Stimulated activated CD8-positive, alpha-beta memory T cell treated with anti-CD3 and anti-CD28 coated beads, Interleukin-7, amount 100 ng/mL, for 24 hours (primary cell): ENCODE measurements around the gene MYLK4.

Experiments used
- DNase-seq: peaks from one replicate; pipeline ENCODE4 v3.0.0-alpha.2; 2020; ENCODE audit warnings: low read depth

MYLK4 gene

DNA sequence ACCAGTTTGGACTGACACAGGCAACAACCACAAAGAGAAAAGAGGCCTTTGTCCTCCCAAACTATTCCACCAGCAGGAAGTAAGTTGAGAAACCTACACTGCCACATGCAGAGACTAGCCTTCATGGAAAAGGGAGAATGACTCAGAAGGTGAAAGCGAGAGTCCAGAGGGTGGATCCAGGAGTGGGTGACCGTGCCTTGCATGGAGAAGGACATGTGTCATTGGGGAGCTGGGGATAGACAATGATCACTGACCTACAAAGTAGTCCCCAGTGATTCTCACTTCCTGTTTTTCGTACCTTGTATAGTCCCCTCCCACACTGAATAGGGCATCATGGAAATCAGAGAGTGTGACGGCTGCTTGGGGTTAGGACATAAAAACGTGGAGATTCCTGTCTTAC, 91.9 kb downstream of the MYLK4 start:
- no peak for DNase-seq

GRCh38 chr6:2656460-2657079, 94.2 kb downstream of the MYLK4 start:
- DNase-seq: no peak

DNA sequence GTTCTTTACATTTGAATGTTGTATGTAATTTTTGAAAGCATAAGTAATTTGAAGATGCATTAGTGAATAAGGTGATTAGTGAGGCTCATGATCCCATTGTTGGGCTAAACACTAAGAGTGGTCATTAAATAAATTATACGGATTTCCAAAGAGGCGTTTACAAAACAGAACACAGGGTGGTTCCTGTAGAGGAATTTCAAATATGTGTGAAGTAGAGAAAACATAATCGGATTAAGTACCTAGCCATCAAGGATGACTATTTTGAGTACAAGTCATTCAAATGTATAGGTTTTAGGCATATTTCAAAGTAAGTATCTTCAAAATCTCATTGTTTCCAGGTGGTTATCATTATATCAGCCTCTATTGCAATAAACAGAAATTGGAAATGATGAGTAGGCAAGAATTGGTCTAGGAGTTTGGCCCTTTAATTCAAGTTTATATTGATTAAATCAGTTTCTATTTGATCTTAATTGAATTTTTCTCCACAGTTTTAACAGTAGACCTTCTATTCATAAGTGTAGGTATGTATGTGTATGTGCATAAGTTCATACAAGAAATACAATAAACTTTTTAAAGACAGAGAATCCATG, 94.8 kb downstream of the MYLK4 start:
- DNase-seq: no peak

GRCh38 chr6:2653369-2654032, 97.2 kb downstream of the MYLK4 start:
- no peak for DNase-seq

- no peak for DNase-seq
Observed at GRCh38 chr6:2652611-2653010, 98.1 kb downstream of the MYLK4 start.

DNA sequence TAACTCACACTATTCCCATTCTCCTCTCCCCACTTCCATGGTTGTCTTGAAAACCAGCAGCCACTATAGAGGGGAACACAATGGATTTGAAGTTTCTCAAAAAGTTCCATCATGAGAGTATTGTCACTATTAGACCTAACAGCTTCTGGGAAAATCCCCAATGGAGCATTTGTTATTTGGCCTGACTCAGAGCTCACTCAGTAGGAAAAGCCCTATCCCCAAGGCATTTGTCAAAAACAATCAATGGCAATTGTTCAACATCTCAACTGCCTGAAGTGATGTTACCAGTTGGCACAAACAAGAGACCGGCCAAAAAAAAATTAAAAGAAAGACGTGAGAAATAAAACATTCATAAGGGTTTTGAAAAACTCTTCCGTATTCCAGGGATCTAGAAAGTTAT, 98.8 kb downstream of the MYLK4 start:
- DNase-seq: no peak

GRCh38 chr6:2651536-2651935, 99.2 kb downstream of the MYLK4 start:
- DNase-seq: no peak

DNA sequence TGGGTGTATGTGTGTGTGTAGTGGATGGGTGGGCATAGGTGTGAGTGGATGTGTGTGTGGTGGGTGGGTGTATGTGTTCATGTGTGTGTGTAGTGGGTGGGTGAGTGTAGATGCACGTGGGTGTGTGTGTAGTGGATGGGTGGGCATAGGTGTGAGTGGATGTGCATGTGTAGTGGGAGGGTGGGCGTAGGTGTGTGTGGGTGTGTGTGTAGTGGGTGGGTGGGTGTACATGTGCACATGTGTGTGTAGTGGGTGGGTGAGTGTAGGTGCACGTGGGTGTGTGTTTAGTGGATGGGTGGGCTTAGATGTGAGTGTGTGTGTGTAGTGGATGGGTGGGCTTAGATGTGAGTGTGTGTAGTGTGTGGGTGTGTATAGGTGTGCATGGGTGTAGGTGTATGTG, 104.4 kb downstream of the MYLK4 start:
- DNase-seq: no peak

DNA sequence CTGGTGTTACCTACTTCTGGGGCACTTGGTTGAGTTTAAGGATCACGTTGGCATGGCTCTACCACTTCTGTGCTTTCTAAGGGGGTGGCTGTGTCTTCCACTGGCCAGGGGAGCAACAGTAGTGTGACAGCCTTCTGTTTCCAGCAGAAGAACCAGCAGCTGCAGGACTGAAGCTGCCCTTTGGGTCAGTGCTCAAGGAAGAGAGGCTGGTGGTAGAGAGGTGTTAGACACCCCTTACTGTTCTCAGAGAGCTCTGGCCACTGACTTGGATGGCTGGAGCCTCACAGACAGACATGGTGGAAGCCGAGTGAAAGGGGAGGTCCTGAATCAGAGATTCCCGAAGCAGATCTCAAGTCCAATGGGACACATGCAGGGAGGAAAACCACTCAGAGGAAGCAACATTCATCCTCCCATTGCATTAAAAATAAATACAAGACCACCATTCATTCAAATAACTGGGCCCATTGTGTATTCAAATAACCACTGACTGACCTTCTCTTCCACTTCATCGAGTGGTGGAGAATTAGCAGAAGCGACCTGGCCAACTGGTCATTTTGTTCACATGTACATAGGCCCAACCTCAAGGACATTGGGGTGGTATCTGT, 106.7 kb downstream of the MYLK4 start:
- no peak for DNase-seq

DNA sequence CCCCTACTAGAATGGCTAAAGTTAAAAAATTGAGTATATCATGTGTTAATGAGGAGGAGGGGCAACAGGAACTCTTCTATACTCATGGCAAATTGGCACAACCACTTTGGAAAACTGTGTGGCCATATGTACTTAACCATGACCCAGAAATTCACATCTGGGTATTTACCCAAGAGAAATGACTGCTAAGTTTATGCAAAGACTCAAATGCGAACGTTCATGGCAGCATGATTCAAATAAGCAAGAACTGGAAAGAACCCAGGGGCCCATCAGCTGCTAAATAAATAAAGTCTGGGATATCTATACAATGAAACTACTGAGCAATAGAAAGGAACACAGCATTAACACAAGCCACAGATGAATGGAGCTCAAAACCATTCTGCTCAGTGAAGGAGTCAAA, 107.6 kb downstream of the MYLK4 start:
- no peak for DNase-seq

GRCh38 chr6:2641044-2641725, 109.5 kb downstream of the MYLK4 start:
- DNase-seq: no peak

- DNase-seq: no peak
Observed at GRCh38 chr6:2640551-2640950, 110.2 kb downstream of the MYLK4 start.

DNA sequence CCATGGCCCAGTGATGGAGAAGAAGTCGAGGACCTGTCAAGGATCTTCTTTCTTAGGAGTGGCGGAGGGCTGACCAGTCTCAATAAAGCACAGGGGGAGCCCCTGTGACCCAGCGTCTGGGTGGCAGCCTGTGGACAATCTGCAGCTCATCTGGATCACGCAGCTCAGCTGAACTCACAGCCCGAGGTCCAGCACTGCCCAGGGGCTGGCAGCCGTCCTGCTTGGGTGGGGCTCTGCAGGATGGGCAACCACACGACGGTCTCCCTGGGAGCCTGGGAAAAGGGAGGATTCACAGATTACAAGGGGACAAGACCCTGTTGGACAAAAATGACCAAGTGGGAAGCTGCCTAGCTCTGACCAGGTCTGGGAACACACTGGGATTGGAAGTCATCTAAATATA, 110.8 kb downstream of the MYLK4 start:
- no peak for DNase-seq

DNA sequence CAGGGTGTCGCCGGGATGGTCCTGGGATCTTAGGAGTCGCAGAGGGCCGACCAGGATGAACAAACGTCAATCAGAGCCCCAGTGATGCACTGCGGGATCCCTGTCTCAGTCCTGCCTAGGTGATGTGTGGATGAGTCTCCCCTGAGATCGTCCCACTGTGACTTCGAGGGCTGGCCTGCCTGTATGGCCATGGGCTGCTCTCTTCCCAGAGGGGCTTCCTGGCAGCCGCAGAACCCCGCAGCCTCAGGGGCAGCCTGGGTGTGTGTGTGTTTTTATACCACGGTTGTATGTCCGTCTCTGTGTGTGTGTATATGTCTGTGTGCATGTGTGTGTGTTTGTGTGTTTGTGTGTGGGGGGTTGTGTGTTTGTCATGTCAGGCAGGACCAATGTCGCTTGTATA, 111.6 kb downstream of the MYLK4 start:
- DNase-seq: no peak

DNA sequence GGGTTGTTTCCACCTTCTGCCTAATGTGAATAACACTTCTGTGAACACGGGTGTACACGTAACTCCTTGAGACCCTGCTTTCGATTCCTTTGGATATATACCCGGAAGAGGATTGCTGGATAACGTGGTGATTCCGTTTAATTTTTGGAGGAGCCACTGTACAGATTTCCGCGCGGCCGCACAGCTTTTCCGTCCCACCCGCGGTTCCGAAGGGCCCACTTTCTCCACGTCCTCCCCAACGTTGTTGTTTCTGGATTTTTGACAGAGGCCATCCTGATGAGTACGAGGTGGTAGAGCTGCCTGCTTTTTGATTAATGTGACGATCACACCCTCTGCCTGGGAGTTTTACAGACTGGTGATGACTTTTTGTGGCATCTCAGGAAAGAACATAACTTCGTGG, 114.0 kb downstream of the MYLK4 start:
- DNase-seq: no peak

GRCh38 chr6:2635911-2636310, 114.8 kb downstream of the MYLK4 start:
- no peak for DNase-seq

- DNase-seq: peak; percentile 67
Observed at GRCh38 chr6:2634139-2634964, 116.4 kb downstream of the MYLK4 start.

DNA sequence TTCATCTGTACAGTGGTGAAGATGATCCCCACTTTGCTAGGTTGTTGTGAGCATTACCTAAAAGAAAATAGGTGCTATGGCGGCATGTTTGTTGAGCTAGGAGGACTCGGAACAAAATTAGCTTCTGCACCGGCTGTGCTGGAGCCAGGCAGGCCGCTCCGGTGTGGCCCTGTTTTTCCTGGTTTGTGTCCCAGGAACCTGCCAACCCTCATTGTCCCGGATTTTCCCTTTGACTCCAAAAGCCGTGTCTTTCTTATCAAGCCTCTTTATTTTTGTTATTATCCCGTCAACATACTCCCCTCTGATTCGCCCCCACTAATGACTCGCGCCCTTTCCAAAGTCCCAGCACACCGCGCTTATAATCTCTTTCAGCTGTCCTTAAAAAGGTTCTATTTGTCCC, 117.0 kb downstream of the MYLK4 start:
- DNase-seq: no peak

DNA sequence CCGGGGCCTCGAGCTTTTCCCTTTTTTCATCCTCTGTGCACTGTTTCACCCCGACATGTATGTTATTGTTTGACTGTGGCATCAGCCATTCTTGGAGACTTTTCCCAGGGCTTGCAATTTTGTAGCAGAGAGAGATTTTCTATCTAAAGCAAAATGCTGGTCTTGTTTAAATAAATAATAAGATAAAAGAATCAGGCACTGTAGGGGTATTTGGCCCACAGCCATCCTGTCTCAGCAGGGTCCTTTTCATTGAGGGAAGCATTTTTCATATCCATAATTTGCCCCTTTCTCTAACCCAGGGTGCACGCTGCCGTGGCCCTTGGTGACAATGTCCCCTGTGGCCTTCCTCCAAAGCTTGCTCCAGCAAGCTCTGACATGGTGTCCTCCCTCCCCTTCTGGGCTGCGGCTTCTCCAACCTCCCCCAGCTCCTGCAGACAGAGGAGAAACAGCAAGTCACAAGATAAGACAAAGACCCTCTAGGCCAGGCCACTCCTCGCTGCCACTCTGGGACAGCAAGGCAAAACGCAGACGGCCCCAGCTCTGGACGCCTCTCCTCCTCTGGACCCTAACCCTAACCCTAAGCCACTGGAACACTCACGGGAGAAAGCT, 117.6 kb downstream of the MYLK4 start:
- DNase-seq: no peak

DNA sequence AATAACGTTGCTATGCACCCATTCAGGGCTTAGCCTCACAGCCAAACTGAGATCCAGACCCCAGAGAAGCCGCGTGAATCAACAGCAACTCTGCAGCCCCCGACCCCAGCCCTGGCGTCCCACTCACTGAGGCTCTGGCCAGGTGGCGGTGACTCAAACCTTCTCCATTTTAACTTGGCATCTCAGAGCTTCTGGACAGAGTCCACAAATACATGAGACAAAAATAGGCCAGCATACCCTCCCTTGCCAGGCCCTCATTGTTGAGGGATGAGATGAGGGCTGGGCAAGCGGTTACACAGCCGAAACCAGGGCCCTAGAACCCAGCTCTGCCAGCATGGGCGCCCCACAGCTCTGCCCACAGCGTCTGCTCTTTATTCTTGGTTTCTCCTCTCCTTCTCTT, 118.4 kb downstream of the MYLK4 start:
- no peak for DNase-seq

DNA sequence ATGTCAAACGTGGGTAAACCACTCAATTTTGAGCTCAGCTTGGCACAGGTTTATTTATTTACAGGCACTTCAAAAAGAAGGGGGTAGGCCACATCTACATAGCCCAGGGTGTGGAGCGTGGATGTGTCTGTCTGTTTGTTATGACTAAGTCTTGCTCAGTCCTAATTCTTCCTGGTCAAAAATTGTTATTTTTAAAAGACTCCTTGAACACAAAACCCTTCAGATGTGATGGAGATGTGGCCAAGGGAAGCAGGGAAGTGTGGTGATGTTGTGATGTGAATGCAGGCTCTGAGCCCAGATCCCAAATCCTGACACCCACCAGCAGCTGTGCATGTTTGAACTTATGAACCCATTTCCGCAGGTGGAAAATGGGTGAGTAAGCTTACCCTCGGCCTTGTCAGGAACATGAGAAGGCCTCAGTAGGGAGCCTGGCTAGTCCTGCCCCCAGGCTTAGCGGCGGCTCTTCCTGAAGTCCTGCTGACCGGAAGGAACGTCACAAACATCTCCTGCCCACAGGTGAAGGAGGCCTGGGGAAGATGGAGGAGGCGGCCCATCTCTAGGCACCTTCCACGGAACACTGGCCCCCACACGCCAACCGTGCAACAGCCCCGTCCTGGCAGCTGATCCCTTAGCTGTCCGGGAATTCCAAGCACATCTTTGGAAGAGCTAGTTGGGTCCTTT, 119.7 kb downstream of the MYLK4 start:
- DNase-seq: no peak
